SK-N-SH (cell line): Measurements from ENCODE around the gene ATP8B1. TPM values are rescaled to one million over a fixed set of nuclear protein-coding genes. Genes with fewer than 3 reads are reported as not detected.

ENCODE experiments used
- CTCF ChIA-PET: fragments of 300-600, 350-600 bp; formaldehyde crosslinking; extraction: SDS; loops from one replicate; lab custom pipeline; 2021; lab: Yijun Ruan, JAX
- POLR2A ChIA-PET: fragments of 350-600 bp; sonication (Branson Sonifier 250); formaldehyde crosslinking; extraction: SDS; loops from one replicate; lab custom pipeline; 2020; ENCODE audit warnings: antibody characterized with exemption, inconsistent platforms; lab: Yijun Ruan, JAX
- DNase-seq: peaks from one replicate; pipeline ENCODE4 v3.0.0; 2012
- H2AFZ ChIP-seq: fragments of 200-600 bp; sonication (generic); 2 replicates; pipeline ENCODE4 v1.8.1; 2016; ENCODE audit warnings: antibody characterized with exemption, mild to moderate bottlenecking, low read depth
- H3F3A ChIP-seq: fragments of 200-600 bp; sonication (generic); replicated peaks from 2 replicates; pipeline ENCODE3; 2016; ENCODE audit warnings: antibody characterized with exemption, mild to moderate bottlenecking; ENCODE audit not compliant: insufficient read depth
- H3K27ac ChIP-seq, 2 experiments: fragments of 200-500 bp in 1 of 2; fragments of 200-600 bp in 1 of 2; sonication (Bioruptor generic) in 1 of 2; sonication (generic), shearing (Covaris generic) in 1 of 2; 2 replicates each; pipeline versions ENCODE4 v1.5.1 to v1.6.1; 2014 to 2016; ENCODE audit warnings: low read depth in 2 of 2, inconsistent platforms in 1 of 2, low read length in 1 of 2, mild to moderate bottlenecking in 1 of 2, mixed read lengths in 1 of 2
- H3K27me3 ChIP-seq: fragments of 200-600 bp; sonication (generic), shearing (Covaris generic); 2 replicates; pipeline ENCODE4 v1.6.1; 2016; ENCODE audit warnings: mixed run types; ENCODE audit not compliant: insufficient read depth
- H3K36me3 ChIP-seq, 2 experiments: fragments of 200-500 bp in 1 of 2; fragments of 200-600 bp in 1 of 2; sonication (Bioruptor generic) in 1 of 2; sonication (generic) in 1 of 2; replicated peaks in 1 of 2; 2 replicates each; pipeline versions ENCODE3 to v1.5.1; 2014 to 2016; ENCODE audit warnings: low read length in 1 of 2, mild to moderate bottlenecking in 1 of 2; ENCODE audit not compliant: insufficient read depth in 2 of 2, control insufficient read depth in 1 of 2
- H3K4me1 ChIP-seq, 2 experiments: fragments of 200-500 bp in 1 of 2; fragments of 200-600 bp in 1 of 2; sonication (Bioruptor generic) in 1 of 2; sonication (generic), shearing (Covaris generic) in 1 of 2; 2 replicates each; pipeline versions ENCODE4 v1.5.1 to v1.6.1; 2014 to 2016; ENCODE audit warnings: low read depth in 1 of 2, low read length in 1 of 2, mixed run types in 1 of 2; ENCODE audit not compliant: insufficient read depth in 2 of 2, control insufficient read depth in 1 of 2
- H3K4me2 ChIP-seq: fragments of 200-600 bp; sonication (generic), shearing (Covaris generic); 2 replicates; pipeline ENCODE4 v1.6.1; 2017; ENCODE audit warnings: mixed run types
- H3K4me3 ChIP-seq, 2 experiments: fragments of 200-500 bp in 1 of 2; fragments of 200-600 bp in 1 of 2; sonication (Bioruptor generic) in 1 of 2; sonication (generic), shearing (Covaris generic) in 1 of 2; 2 replicates each; pipeline versions ENCODE4 v1.5.1 to v1.8.1; 2014 to 2016; ENCODE audit warnings: low read depth in 2 of 2, inconsistent platforms in 1 of 2, low read length in 1 of 2, mild to moderate bottlenecking in 1 of 2, mixed read lengths in 1 of 2, moderate library complexity in 1 of 2
- H3K79me2 ChIP-seq: fragments of 200-600 bp; sonication (generic); 2 replicates; pipeline ENCODE4 v1.8.1; 2017; ENCODE audit warnings: mild to moderate bottlenecking; ENCODE audit not compliant: insufficient read depth
- H3K9ac ChIP-seq: fragments of 200-600 bp; sonication (generic); 2 replicates; pipeline ENCODE4 v1.6.1; 2017; ENCODE audit warnings: mixed run types
- H3K9me2 ChIP-seq: fragments of 200-600 bp; sonication (generic); 2 replicates; pipeline ENCODE4 v1.6.1; 2017; ENCODE audit warnings: mixed run types
- H3K9me3 ChIP-seq: fragments of 200-600 bp; sonication (generic); 2 replicates; pipeline ENCODE4 v1.6.1; 2017; ENCODE audit warnings: mixed run types, mild to moderate bottlenecking, moderate library complexity
- H4K20me1 ChIP-seq: fragments of 200-600 bp; sonication (generic); 2 replicates; pipeline ENCODE4 v1.6.1; 2017; ENCODE audit warnings: mild to moderate bottlenecking, mixed run types; ENCODE audit not compliant: insufficient read depth
- EP300 ChIP-seq, 2 experiments: IDR thresholded peaks; 2 replicates each; pipeline versions ENCODE4 v1.4.0 to v1.6.1; 2012; ENCODE audit warnings: borderline replicate concordance in 1 of 2, low read depth in 1 of 2, low read length in 1 of 2
- EZH2phosphoT487 ChIP-seq: fragments of 200-600 bp; sonication (generic); IDR thresholded peaks from 2 replicates; pipeline ENCODE4 v1.6.1; 2017; ENCODE audit warnings: low read depth, mixed run types, mild to moderate bottlenecking, antibody characterized with exemption, moderate library complexity, borderline replicate concordance
- FOXM1 ChIP-seq: IDR thresholded peaks from 2 replicates; pipeline ENCODE4 v1.4.0; 2012; ENCODE audit warnings: low read depth, mild to moderate bottlenecking
- GABPA ChIP-seq: IDR thresholded peaks from 2 replicates; pipeline ENCODE4 v1.4.0; 2012; ENCODE audit warnings: low read depth, mild to moderate bottlenecking
- GATA2 ChIP-seq: sonication (generic); formaldehyde crosslinking; IDR thresholded peaks from 2 replicates; pipeline ENCODE4 v1.5.0; 2020; ENCODE audit warnings: mild to moderate bottlenecking, missing genetic modification reagents
- JUND ChIP-seq: IDR thresholded peaks from 2 replicates; pipeline ENCODE4 v1.4.0; 2012
- MXI1 ChIP-seq: IDR thresholded peaks from 2 replicates; pipeline ENCODE4 v1.6.1; 2012; ENCODE audit warnings: mild to moderate bottlenecking, low read depth, low read length, improper control_type of control experiment
- POLR2AphosphoS5 ChIP-seq: IDR thresholded peaks from 2 replicates; pipeline ENCODE4 v1.6.1; 2012; ENCODE audit warnings: low read depth, low read length
- RCOR1 ChIP-seq: fragments of 150-350 bp; IDR thresholded peaks from 2 replicates; pipeline ENCODE4 v1.6.1; 2017; ENCODE audit warnings: antibody characterized with exemption, low read length
- SIN3A ChIP-seq: IDR thresholded peaks from 2 replicates; pipeline ENCODE4 v1.6.1; 2012; ENCODE audit warnings: low read depth, mild to moderate bottlenecking, low read length, moderate library complexity, borderline replicate concordance
- SMC3 ChIP-seq: IDR thresholded peaks from 2 replicates; pipeline ENCODE4 v1.6.1; 2012; ENCODE audit warnings: low read depth, low read length, improper control_type of control experiment
- TAF1 ChIP-seq: IDR thresholded peaks from 2 replicates; pipeline ENCODE4 v1.6.1; 2012; ENCODE audit warnings: low read depth, mild to moderate bottlenecking, low read length, moderate library complexity, borderline replicate concordance
- TCF12 ChIP-seq: IDR thresholded peaks from 2 replicates; pipeline ENCODE4 v1.4.0; 2012
- TEAD4 ChIP-seq: IDR thresholded peaks from 2 replicates; pipeline ENCODE4 v1.4.0; 2012; ENCODE audit warnings: mild to moderate bottlenecking, borderline replicate concordance; ENCODE audit not compliant: insufficient read depth
- WGBS: methylation state at CpG from one replicate; pipeline ENCODE4 v1.1.6; 2017; ENCODE audit warnings: low lambda C conversion rate; 5-methylcytosine and 5-hydroxymethylcytosine counted together
- polyA plus RNA-seq, 3 experiments: library from polyadenylated mRNA; depleted of rRNA; stranded (reverse); fragments of >200 nt; gene quantifications; 2 replicates each; pipeline ENCODE4 v1.2.3, GENCODE V29; 2012
- TF ChIP-seq, protein P1 (sequence below): IDR thresholded peaks from 2 replicates; pipeline ENCODE4 v1.6.1; 2012; ENCODE audit warnings: mild to moderate bottlenecking, low read depth, low read length, moderate library complexity
- TF ChIP-seq, protein P2 (sequence below): IDR thresholded peaks from 2 replicates; pipeline ENCODE4 v1.4.0; 2012; ENCODE audit warnings: low read depth
- TF ChIP-seq, protein P3 (sequence below): fragments of 150-350 bp; IDR thresholded peaks from 2 replicates; pipeline ENCODE4 v1.6.1; 2016; ENCODE audit warnings: mild to moderate bottlenecking, low read depth, low read length
- TF ChIP-seq, protein P4 (sequence below): IDR thresholded peaks from 2 replicates; pipeline ENCODE4; 2012

ATP8B1 gene
- polyA plus RNA-seq (2012; rRNA removed): 43.8 and 60.4 TPM in 2 replicates
- 52.8 and 56.2 TPM in 2 replicates for polyA plus RNA-seq (2012; cell fraction: cytosol; rRNA removed)
- polyA plus RNA-seq (2012; cell fraction: nucleus; rRNA removed): 38.6 and 73.5 TPM in 2 replicates

DNA sequence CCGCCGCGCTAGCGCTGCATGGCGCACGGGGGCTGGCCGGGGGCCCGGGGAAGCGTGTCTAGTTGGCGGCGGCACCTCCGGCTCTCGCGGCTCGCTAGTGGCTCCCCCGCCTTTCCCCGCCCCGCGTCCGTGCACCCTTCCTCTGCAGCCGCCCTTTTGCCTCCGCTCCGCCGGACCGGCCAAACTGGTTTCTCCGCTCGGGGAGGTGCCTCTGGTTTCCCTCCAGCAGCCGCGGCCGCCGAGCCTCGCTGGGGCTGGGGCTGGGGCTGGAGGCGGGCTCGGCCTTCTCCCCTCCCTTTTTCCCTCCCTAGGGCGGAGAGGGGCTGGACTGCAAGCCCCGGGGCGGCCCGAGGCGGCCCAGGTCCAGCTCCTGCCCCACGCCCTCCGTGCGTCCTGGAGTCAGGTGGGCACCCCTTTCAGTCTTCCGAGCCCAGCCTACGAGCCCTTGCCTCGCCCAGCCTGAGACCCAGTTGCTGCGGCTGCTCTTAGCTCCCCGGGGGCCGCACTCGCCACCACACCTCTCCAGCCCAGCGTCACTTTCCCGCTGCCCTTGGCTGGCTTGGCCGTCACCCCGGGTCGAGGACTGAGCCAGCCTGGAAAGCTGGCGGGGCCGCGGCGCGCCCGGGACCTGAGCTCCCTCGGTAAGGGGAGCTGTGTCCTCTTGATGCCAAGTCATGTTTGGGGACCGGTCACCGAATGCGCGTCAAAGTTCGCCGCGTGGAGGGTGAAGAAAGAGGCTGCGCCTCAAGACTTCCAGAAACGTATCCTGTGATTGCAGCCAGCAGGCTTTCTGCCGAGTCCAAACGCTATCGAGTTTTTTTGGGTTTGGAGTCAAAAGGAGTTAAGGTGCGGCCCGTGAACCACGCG is at the start of gene ATP8B1:
TSS of gene ATP8B1 (minus strand) at position 213 of the 867 bp plus-strand sequence. CDS start 71,508 bp downstream, outside the sequence.
- ChIA-PET CTCF (interaction anchor here (0.7 kb wide), 1 partner anchor 783 kb away, joined by 3 read pairs; no protein-coding TSS in a partner anchor), POLR2A (no interaction called here)
- Histone ChIP-seq H3K27ac (peak within 1 kb of the TSS in 1 of 2 experiments; percentile 65; a peak in 2 of 4 replicates), H3K4me2 (peak within 1 kb of the TSS; percentile 85), H3K27me3 (no peaks in the 10 kb centered on the region), H2AFZ (peak within 1 kb of the TSS; percentile 77; the same call in 1 of the 2 replicates), H3K4me3 (peak within 1 kb of the TSS; percentile 74 to 92), H3K9me3 (no peaks in the 10 kb centered on the region), H3K9me2 (no peaks in the 10 kb centered on the region), H3F3A (peaks cover 29% of the 10 kb centered on the region), H3K79me2 (peaks cover 70% of the 10 kb centered on the region), H3K36me3 (peaks cover 0 to 7% of the 10 kb centered on the region in 2 experiments), H4K20me1 (peaks cover 39% of the 10 kb centered on the region), H3K9ac (peak within 1 kb of the TSS; percentile 83), H3K4me1 (peaks cover 10 to 27% of the 10 kb centered on the region in 2 experiments)
- WGBS: 37% methylated on average over 51 of the region's 77 CpGs
- no peak for TF ChIP-seq TEAD4
- TF ChIP-seq TAF1: peak; percentile 85
- peak; percentile 86 for TF ChIP-seq POLR2AphosphoS5
- TF ChIP-seq, protein P1, sequence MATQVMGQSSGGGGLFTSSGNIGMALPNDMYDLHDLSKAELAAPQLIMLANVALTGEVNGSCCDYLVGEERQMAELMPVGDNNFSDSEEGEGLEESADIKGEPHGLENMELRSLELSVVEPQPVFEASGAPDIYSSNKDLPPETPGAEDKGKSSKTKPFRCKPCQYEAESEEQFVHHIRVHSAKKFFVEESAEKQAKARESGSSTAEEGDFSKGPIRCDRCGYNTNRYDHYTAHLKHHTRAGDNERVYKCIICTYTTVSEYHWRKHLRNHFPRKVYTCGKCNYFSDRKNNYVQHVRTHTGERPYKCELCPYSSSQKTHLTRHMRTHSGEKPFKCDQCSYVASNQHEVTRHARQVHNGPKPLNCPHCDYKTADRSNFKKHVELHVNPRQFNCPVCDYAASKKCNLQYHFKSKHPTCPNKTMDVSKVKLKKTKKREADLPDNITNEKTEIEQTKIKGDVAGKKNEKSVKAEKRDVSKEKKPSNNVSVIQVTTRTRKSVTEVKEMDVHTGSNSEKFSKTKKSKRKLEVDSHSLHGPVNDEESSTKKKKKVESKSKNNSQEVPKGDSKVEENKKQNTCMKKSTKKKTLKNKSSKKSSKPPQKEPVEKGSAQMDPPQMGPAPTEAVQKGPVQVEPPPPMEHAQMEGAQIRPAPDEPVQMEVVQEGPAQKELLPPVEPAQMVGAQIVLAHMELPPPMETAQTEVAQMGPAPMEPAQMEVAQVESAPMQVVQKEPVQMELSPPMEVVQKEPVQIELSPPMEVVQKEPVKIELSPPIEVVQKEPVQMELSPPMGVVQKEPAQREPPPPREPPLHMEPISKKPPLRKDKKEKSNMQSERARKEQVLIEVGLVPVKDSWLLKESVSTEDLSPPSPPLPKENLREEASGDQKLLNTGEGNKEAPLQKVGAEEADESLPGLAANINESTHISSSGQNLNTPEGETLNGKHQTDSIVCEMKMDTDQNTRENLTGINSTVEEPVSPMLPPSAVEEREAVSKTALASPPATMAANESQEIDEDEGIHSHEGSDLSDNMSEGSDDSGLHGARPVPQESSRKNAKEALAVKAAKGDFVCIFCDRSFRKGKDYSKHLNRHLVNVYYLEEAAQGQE: peak; percentile 62; the same call in 1 of the 2 replicates
- DNase-seq: peak; percentile 75

DNA sequence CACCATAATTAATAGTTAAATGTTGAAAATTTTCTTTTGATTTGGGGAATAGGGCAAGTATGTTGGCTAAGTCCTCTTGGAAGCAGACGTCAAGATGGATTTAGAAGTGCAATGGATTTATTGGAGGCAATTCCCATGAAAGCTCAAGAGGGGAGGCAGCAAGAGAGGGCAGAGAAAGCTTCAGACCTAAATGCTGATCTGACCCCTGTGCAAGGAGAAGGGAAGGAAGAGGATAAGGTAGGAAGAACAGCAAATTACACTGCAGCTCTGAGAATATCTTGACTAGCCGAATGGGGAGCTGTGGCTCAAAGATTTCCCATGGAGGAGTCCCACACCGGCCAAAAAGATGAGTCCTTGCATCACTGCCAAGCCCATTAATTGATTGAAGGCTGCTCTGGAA is 46.9 kb upstream of the ATP8B1 start:
- POLR2A ChIA-PET: no interaction called here
- Histone ChIP-seq H3K4me1 (peaks cover 0 to 27% of the 10 kb centered on the region in 2 experiments; a peak in 2 of 4 replicates), H3K79me2 (no peaks in the 10 kb centered on the region), H3F3A (peaks cover 30% of the 10 kb centered on the region), H3K9ac (no peak overlapping the region), H3K27ac (no peak overlapping the region), H3K36me3 (no peaks in the 10 kb centered on the region), H3K9me2 (no peaks in the 10 kb centered on the region), H2AFZ (no peak overlapping the region), H4K20me1 (no peaks in the 10 kb centered on the region), H3K9me3 (no peaks in the 10 kb centered on the region), H3K4me2 (no peak overlapping the region), H3K27me3 (no peaks in the 10 kb centered on the region), H3K4me3 (no peak overlapping the region)
- no peak for DNase-seq
- 70% methylated on average over 3 of the region's 3 CpGs for WGBS
- TF ChIP-seq SMC3: no peak
- TF ChIP-seq JUND: no peak
- TF ChIP-seq TEAD4: no peak
- TF ChIP-seq MXI1: no peak
- no peak for TF ChIP-seq TAF1
- TF ChIP-seq GATA2: no peak
- TF ChIP-seq, protein P2, sequence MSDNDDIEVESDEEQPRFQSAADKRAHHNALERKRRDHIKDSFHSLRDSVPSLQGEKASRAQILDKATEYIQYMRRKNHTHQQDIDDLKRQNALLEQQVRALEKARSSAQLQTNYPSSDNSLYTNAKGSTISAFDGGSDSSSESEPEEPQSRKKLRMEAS: no peak
- no peak for TF ChIP-seq EP300 (IDR thresholded peaks at IDR 0.05; ENCODE audit: borderline replicate concordance in 1 of 2, low read depth in 1 of 2, low read length in 1 of 2)
- TF ChIP-seq, protein P3, sequence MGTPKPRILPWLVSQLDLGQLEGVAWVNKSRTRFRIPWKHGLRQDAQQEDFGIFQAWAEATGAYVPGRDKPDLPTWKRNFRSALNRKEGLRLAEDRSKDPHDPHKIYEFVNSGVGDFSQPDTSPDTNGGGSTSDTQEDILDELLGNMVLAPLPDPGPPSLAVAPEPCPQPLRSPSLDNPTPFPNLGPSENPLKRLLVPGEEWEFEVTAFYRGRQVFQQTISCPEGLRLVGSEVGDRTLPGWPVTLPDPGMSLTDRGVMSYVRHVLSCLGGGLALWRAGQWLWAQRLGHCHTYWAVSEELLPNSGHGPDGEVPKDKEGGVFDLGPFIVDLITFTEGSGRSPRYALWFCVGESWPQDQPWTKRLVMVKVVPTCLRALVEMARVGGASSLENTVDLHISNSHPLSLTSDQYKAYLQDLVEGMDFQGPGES: no peak
- no peak for TF ChIP-seq FOXM1
- TF ChIP-seq RCOR1: no peak
- TF ChIP-seq TCF12: no peak
- TF ChIP-seq EZH2phosphoT487: no peak
- TF ChIP-seq GABPA: no peak
- TF ChIP-seq, protein P4, sequence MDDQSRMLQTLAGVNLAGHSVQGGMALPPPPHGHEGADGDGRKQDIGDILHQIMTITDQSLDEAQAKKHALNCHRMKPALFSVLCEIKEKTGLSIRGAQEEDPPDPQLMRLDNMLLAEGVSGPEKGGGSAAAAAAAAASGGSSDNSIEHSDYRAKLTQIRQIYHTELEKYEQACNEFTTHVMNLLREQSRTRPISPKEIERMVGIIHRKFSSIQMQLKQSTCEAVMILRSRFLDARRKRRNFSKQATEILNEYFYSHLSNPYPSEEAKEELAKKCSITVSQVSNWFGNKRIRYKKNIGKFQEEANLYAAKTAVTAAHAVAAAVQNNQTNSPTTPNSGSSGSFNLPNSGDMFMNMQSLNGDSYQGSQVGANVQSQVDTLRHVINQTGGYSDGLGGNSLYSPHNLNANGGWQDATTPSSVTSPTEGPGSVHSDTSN: no peak
- no peak for TF ChIP-seq SIN3A
- CTCF ChIA-PET: no interaction called here
